Measurements from ENCODE around the gene NTM.

DNA sequence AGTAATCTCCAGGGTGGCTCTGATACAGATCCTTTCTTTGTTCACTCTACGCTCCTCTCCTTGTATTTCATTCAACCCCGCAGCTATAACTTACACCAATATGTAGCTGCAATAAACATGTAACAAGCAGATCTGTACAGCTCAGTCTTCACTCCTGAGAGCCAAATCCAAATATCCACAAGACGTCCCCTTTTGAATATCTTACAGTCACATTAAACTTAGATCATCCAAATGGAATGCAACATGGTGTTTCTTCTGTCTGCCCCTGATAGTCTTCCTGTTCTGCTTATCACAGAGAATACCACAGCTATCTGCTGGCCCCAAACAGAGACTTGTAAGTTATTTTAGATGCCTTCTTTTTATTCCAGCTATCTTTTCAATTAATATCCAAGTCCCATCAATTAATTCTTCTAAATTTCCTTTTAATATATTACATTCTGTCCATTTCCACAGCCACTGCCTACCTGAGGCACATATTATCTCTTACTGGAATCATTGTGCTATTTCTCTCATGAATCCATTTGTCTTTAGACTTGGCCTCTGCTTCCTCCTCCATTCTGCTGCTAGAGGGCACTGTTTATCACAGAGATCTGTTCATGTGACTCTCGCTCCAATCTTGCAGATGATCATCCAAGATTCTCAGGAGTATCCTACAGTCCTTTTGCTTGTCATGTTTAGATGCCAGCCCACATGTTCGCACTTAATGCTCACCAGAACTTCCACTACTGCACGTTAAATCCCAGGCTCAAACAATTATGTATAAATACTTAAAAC is 908.6 kb downstream of the NTM start:
- no peak for TF ChIP-seq ZNF146 (tag by site-specific recombination; IDR thresholded peaks at IDR 0.05)
- TF ChIP-seq ZBTB48 (tag by site-specific recombination; IDR thresholded peaks at IDR 0.05) = no peak
- TF ChIP-seq, protein P1, sequence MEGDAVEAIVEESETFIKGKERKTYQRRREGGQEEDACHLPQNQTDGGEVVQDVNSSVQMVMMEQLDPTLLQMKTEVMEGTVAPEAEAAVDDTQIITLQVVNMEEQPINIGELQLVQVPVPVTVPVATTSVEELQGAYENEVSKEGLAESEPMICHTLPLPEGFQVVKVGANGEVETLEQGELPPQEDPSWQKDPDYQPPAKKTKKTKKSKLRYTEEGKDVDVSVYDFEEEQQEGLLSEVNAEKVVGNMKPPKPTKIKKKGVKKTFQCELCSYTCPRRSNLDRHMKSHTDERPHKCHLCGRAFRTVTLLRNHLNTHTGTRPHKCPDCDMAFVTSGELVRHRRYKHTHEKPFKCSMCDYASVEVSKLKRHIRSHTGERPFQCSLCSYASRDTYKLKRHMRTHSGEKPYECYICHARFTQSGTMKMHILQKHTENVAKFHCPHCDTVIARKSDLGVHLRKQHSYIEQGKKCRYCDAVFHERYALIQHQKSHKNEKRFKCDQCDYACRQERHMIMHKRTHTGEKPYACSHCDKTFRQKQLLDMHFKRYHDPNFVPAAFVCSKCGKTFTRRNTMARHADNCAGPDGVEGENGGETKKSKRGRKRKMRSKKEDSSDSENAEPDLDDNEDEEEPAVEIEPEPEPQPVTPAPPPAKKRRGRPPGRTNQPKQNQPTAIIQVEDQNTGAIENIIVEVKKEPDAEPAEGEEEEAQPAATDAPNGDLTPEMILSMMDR (tag by site-specific recombination; IDR thresholded peaks at IDR 0.05) = no peak
- TF ChIP-seq ZNF366 (tag by site-specific recombination; conservative IDR thresholded peaks at IDR 0.05) = no peak
- no peak for TF ChIP-seq ELK4 (IDR thresholded peaks at IDR 0.05; ENCODE audit: borderline replicate concordance, low read depth, low read length)
- TF ChIP-seq SP2 (tag by site-specific recombination; IDR thresholded peaks at IDR 0.05) = no peak
- no peak for TF ChIP-seq ZNF23 (tag by site-specific recombination; IDR thresholded peaks at IDR 0.05; ENCODE audit: borderline replicate concordance)
- TF ChIP-seq SALL2 (tag by site-specific recombination; IDR thresholded peaks at IDR 0.05; ENCODE audit: borderline replicate concordance) = no peak
- TF ChIP-seq YY1 (tag by site-specific recombination; IDR thresholded peaks at IDR 0.05) = no peak
- TF ChIP-seq ZNF585B (tag by site-specific recombination; IDR thresholded peaks at IDR 0.05) = no peak
- TF ChIP-seq, protein P2, sequence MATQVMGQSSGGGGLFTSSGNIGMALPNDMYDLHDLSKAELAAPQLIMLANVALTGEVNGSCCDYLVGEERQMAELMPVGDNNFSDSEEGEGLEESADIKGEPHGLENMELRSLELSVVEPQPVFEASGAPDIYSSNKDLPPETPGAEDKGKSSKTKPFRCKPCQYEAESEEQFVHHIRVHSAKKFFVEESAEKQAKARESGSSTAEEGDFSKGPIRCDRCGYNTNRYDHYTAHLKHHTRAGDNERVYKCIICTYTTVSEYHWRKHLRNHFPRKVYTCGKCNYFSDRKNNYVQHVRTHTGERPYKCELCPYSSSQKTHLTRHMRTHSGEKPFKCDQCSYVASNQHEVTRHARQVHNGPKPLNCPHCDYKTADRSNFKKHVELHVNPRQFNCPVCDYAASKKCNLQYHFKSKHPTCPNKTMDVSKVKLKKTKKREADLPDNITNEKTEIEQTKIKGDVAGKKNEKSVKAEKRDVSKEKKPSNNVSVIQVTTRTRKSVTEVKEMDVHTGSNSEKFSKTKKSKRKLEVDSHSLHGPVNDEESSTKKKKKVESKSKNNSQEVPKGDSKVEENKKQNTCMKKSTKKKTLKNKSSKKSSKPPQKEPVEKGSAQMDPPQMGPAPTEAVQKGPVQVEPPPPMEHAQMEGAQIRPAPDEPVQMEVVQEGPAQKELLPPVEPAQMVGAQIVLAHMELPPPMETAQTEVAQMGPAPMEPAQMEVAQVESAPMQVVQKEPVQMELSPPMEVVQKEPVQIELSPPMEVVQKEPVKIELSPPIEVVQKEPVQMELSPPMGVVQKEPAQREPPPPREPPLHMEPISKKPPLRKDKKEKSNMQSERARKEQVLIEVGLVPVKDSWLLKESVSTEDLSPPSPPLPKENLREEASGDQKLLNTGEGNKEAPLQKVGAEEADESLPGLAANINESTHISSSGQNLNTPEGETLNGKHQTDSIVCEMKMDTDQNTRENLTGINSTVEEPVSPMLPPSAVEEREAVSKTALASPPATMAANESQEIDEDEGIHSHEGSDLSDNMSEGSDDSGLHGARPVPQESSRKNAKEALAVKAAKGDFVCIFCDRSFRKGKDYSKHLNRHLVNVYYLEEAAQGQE (tag by site-specific recombination; IDR thresholded peaks at IDR 0.05) = no peak

Data from HEK293 (cell line).